ENCODE data around the gene LMF1. TPM values are rescaled to one million over a fixed set of nuclear protein-coding genes. Genes with fewer than 3 reads are reported as not detected.

LMF1 gene
- total RNA-seq, 2 donors from 2014 or later, result 47.1 to 49.3 TPM

DNA sequence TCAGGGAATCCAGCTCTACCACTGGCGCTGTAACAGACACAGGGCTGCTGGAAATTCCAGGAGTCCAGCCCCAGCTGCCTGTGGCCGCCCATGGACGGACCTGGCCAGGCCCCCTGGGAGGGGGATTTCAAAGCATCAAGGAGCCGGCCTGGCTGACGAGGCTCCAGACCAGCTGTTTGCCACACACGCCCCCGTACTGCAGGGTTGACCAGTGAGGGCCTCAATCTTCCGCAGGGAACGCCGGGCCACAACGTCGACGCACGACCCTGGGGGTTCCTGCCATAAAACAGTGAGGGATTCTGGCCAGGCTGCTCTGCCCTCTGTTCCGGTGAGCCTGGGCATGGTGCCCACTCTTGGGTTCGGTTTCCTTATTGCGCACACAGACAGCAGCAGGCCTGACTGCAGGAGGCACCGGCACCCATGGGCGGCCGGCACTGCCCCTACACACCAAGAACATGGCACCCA is 3.7 kb downstream of the LMF1 start:
- TF ChIP-seq, protein P1, sequence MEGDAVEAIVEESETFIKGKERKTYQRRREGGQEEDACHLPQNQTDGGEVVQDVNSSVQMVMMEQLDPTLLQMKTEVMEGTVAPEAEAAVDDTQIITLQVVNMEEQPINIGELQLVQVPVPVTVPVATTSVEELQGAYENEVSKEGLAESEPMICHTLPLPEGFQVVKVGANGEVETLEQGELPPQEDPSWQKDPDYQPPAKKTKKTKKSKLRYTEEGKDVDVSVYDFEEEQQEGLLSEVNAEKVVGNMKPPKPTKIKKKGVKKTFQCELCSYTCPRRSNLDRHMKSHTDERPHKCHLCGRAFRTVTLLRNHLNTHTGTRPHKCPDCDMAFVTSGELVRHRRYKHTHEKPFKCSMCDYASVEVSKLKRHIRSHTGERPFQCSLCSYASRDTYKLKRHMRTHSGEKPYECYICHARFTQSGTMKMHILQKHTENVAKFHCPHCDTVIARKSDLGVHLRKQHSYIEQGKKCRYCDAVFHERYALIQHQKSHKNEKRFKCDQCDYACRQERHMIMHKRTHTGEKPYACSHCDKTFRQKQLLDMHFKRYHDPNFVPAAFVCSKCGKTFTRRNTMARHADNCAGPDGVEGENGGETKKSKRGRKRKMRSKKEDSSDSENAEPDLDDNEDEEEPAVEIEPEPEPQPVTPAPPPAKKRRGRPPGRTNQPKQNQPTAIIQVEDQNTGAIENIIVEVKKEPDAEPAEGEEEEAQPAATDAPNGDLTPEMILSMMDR (IDR thresholded peaks at IDR 0.05), result no peak
- Histone ChIP-seq H3K36me3 (peaks cover 3% of the 10 kb centered on the region), H3K9me3 (no peaks in the 10 kb centered on the region), H3K27ac (no peak overlapping the region), H3K27me3 (replicated peaks; ENCODE audit: insufficient read depth) (no peaks in the 10 kb centered on the region), H3K4me3 (no peak overlapping the region), H3K4me1 (ENCODE audit: control insufficient read depth in 1 of 2, low read depth in 2 of 2) (peaks cover 11 to 19% of the 10 kb centered on the region in 2 donors)
- DNase-seq (ENCODE audit: low spot score) (no peak), ATAC-seq (ENCODE audit: insufficient number of reproducible peaks, low FRiP score, low read depth) (no peak)

DNA sequence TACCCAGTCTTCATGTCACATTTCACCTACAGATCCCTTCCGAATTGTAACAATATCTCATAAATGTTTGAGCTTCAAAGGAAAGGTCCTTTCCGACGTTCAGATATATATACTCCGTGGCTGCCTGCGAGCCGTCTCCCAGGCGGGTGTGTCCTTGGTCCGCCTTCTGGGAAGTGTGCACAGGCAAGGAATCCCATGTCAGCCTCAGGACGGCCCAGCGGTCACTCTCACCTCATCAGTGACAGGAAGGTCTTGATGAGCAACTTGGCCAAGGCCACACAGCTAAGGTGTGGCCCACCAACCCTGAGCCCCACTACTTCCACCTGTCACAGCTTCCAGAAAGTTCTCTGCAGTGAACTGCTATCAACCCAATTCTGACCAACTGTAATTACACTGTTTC is 4.3 kb downstream of the LMF1 start:
- no peak for DNase-seq (ENCODE audit: low spot score)

DNA sequence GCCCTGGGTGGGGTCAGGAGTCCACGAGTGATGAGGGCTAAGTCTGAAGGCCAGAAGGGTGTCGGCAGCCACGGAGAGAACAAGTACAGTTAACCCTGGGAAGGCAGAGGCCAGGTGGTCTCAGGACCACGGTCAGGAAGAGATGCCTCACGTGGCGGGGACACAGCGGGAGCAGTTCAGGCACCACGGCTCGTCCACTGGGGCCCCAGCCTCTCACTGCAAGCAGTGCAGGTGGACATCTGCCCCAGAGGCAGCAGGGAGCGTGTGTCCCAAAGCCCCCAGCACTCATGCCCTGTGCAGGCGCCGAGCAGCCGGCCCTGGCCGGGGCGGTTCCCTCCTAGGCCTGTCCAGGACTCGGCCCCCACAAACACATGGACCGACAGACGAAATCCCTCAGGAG is 4.7 kb downstream of the LMF1 start:
- H3K36me3 ChIP-seq, result peaks cover 3% of the 10 kb centered on the region
- H3K4me1 ChIP-seq (ENCODE audit: control insufficient read depth in 1 of 2, low read depth in 2 of 2), result peaks cover 11 to 19% of the 10 kb centered on the region in 2 donors
- TF ChIP-seq, protein P1 (IDR thresholded peaks at IDR 0.05), result no peak
- DNase-seq (ENCODE audit: low spot score) (no peak), ATAC-seq (ENCODE audit: insufficient number of reproducible peaks, low FRiP score, low read depth) (no peak)
- H3K27ac ChIP-seq, result no peak overlapping the region
- no peaks in the 10 kb centered on the region for H3K9me3 ChIP-seq
- no peak overlapping the region for H3K4me3 ChIP-seq
- H3K27me3 ChIP-seq (replicated peaks; ENCODE audit: insufficient read depth), result no peaks in the 10 kb centered on the region

More for the DNA sequence above, 4.3 kb downstream of the LMF1 start:
- no peak overlapping the region for H3K4me3 ChIP-seq
- H3K27ac ChIP-seq, result no peak overlapping the region
- ATAC-seq (ENCODE audit: insufficient number of reproducible peaks, low FRiP score, low read depth), result no peak
- TF ChIP-seq, protein P1 (IDR thresholded peaks at IDR 0.05), result no peak
- H3K4me1 ChIP-seq (ENCODE audit: control insufficient read depth in 1 of 2, low read depth in 2 of 2), result peaks cover 11 to 19% of the 10 kb centered on the region in 2 donors
- H3K36me3 ChIP-seq, result peaks cover 3% of the 10 kb centered on the region
- H3K9me3 ChIP-seq, result no peaks in the 10 kb centered on the region
- H3K27me3 ChIP-seq (replicated peaks; ENCODE audit: insufficient read depth), result no peaks in the 10 kb centered on the region

DNA sequence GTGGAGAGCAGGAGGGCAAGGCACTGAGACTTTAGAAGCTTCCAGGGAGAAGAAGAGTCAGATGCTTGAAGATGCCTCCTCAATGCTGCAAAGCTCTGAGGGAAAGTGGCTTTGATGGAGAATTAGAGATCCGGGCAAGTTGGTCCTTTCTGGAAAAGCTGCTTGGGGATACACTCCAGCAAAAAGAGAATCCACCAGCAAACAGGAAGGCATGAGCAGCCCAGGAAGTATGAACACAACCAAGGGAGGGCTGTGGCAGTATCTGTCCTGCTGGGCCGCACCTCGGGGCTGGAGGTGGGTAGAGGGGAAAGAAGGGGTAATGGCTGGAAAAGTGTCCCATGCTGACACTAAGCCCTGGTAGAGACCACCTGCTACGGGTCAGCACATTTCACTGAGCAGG is 5.3 kb downstream of the LMF1 start:
- Histone ChIP-seq H3K27me3 (replicated peaks; ENCODE audit: insufficient read depth) (no peaks in the 10 kb centered on the region), H3K4me3 (no peak overlapping the region), H3K9me3 (no peaks in the 10 kb centered on the region), H3K36me3 (peaks cover 3% of the 10 kb centered on the region), H3K27ac (no peak overlapping the region), H3K4me1 (ENCODE audit: control insufficient read depth in 1 of 2, low read depth in 2 of 2) (peaks cover 11 to 19% of the 10 kb centered on the region in 2 donors)
- TF ChIP-seq, protein P1 (IDR thresholded peaks at IDR 0.05), result no peak
- DNase-seq (ENCODE audit: low spot score), result no peak
- no peak for ATAC-seq (ENCODE audit: insufficient number of reproducible peaks, low FRiP score, low read depth)

DNA sequence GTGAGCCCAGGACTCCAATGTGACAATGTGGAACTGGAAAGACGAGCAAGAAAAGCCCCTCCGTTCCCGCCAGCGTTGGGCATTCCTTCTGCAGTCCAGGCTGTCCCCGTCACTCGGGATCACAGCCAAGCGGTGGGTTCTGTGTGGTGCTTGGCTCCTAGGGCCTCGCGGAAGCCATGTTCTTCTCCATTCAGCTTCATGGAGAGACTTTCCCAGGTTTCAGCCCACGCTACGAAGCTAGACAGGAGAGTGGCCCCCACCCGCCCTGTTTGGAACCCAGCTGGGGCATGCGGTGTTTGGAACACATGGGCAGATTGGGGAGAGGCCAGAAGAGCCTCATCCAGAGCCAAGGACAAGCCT is 5.8 kb downstream of the LMF1 start:
- H3K27ac ChIP-seq, result no peak overlapping the region
- TF ChIP-seq, protein P1 (IDR thresholded peaks at IDR 0.05), result no peak
- DNase-seq (ENCODE audit: low spot score) (no peak), ATAC-seq (ENCODE audit: insufficient number of reproducible peaks, low FRiP score, low read depth) (no peak)
- H3K36me3 ChIP-seq, result peaks cover 3% of the 10 kb centered on the region
- peaks cover 11 to 16% of the 10 kb centered on the region in 2 donors for H3K4me1 ChIP-seq (ENCODE audit: control insufficient read depth in 1 of 2, low read depth in 2 of 2)
- H3K27me3 ChIP-seq (replicated peaks; ENCODE audit: insufficient read depth), result no peaks in the 10 kb centered on the region
- H3K4me3 ChIP-seq, result no peak overlapping the region
- no peaks in the 10 kb centered on the region for H3K9me3 ChIP-seq
